HepG2 (cell line): ENCODE measurements around the gene RNFT1.

Source experiments
- BCL3 ChIP-seq: sonication (generic); formaldehyde crosslinking; IDR thresholded peaks from 2 replicates; pipeline ENCODE4 v1.5.1; 2020; ENCODE audit warnings: mild to moderate bottlenecking, missing genetic modification reagents, moderate library complexity
- BCLAF1 ChIP-seq: fragments of 450-650 bp; IDR thresholded peaks from 2 replicates; pipeline ENCODE4 v1.6.1; 2017; ENCODE audit warnings: mild to moderate bottlenecking
- CEBPB ChIP-seq: IDR thresholded peaks from 2 replicates; pipeline ENCODE4 v1.6.1; 2011; ENCODE audit warnings: low read depth, low read length, improper control_type of control experiment, borderline replicate concordance
- CTCF ChIP-seq: sonication (generic); formaldehyde crosslinking; IDR thresholded peaks from 2 replicates; pipeline ENCODE4 v1.5.0; 2020; ENCODE audit warnings: mild to moderate bottlenecking, missing genetic modification reagents, moderate library complexity
- ZNF639 ChIP-seq: conservative IDR thresholded peaks from 2 replicates; pipeline ENCODE4 v1.6.1; 2018; ENCODE audit warnings: missing genetic modification reagents

GRCh38 chr17:59916446-59916845, 48.1 kb downstream of the RNFT1 start:
- TF ChIP-seq ZNF639 (CRISPR knock-in tag) (no peak), BCLAF1 (no peak), BCL3 (CRISPR knock-in tag) (no peak), CTCF (CRISPR knock-in tag) (no peak), CEBPB (no peak)
